ES-I3 (cell line): ENCODE results near the gene REV1.

ENCODE experiments used
- H3K36me3 ChIP-seq: 2 replicates; pipeline ENCODE4 v1.6.1; 2013; ENCODE audit warnings: mild to moderate bottlenecking, low read length, control low read depth, moderate library complexity; ENCODE audit not compliant: insufficient read depth
- H3K4me1 ChIP-seq: 2 replicates; pipeline ENCODE4 v1.6.1; 2013; ENCODE audit warnings: mild to moderate bottlenecking, control low read depth, low read length; ENCODE audit not compliant: insufficient read depth
- H3K9ac ChIP-seq: 2 replicates; pipeline ENCODE4 v1.6.1; 2013; ENCODE audit warnings: low read depth, mild to moderate bottlenecking, low read length, moderate library complexity
- H3K9me3 ChIP-seq: 2 replicates; pipeline ENCODE4 v1.6.1; 2013; ENCODE audit warnings: mild to moderate bottlenecking, low read length, moderate library complexity; ENCODE audit not compliant: control insufficient read depth, insufficient read depth

The REV1 gene

DNA sequence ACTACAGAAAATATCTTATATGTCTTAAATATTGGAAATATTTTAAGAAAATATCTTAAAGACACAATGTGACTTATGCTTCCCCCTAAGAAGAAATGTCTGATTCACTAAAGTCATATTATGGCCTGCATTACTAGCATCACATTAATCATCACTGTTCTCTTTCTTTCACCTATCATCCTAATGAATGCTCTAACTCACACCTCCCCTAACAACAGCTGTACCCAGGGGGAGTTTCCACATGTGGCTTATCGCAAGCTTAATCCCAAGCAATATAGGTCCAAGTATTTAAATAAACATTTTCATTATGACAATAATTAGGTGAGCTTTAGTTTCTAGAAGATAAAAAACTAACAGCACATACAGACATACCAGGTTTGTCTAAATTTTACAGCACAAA, 39.6 kb downstream of the REV1 start:
- Histone ChIP-seq H3K9ac (no peak overlapping the region), H3K36me3 (no peaks in the 10 kb centered on the region; the same call in none of the 2 replicates), H3K9me3 (no peaks in the 10 kb centered on the region), H3K4me1 (no peaks in the 10 kb centered on the region)

DNA sequence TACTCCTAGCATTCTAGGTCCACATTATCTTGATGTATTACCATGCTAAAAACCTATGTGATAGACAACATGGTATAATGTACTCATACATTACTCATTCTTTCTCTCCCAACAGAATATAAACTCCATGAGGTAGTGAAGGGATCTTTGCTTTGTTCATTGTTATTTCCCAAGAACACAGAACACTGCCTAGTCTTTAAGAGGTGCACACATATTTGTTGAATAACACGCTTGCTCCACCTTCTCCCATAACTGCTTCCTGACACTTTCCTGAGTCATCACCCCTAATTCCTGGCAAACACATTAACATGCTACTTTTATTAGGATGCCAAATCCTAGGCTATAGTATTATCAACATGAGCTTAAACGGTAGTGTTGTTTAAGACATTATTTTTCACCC, 41.3 kb downstream of the REV1 start:
- Histone ChIP-seq H3K9ac (no peak overlapping the region), H3K36me3 (no peaks in the 10 kb centered on the region; the same call in none of the 2 replicates), H3K9me3 (no peaks in the 10 kb centered on the region), H3K4me1 (no peaks in the 10 kb centered on the region)

DNA sequence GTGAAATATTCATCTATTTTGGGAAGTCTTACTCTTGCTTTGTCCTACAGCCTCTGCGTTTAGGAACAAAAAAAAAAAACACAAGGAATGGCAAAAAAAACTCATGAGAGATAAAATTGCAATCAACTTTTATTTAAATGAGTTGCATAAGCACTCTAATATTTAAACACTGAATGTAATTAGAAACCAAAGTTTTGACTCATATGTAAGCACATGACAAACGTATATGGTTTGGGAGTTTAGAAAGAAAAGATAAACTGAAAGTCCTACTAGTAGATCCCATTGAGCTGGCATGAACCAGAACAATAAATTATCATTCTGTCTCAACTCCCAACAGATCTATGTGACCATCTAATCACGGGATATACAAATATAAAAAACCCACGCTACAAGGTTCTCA, 44.8 kb downstream of the REV1 start:
- Histone ChIP-seq H3K36me3 (no peaks in the 10 kb centered on the region; the same call in 1 of the 2 replicates), H3K4me1 (peaks cover 8% of the 10 kb centered on the region)

DNA sequence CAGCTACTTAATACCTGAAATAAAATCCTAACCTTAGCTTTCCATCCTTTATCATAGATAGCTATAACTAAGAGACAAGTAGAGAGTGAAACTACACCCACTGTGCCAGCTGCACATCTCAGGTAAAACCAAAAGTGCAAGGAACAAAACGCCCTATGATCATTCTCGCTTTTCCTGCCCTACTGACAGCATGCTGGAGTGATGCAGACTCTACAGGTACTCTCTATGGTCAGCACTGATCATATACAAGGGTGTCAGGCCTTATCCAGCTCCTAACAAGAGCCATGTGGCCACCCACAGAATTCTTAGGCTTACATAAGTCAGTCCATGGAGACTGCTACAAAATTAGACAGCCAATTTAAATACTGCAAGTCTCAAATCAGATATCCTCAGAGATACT, 45.6 kb downstream of the REV1 start:
- H3K36me3 ChIP-seq = no peaks in the 10 kb centered on the region; the same call in 1 of the 2 replicates
- H3K9ac ChIP-seq = no peak overlapping the region
- no peaks in the 10 kb centered on the region for H3K9me3 ChIP-seq
- H3K4me1 ChIP-seq = peaks cover 14% of the 10 kb centered on the region

More for the DNA sequence above, 44.8 kb downstream of the REV1 start:
- Histone ChIP-seq H3K9me3 (no peaks in the 10 kb centered on the region), H3K9ac (no peak overlapping the region)

DNA sequence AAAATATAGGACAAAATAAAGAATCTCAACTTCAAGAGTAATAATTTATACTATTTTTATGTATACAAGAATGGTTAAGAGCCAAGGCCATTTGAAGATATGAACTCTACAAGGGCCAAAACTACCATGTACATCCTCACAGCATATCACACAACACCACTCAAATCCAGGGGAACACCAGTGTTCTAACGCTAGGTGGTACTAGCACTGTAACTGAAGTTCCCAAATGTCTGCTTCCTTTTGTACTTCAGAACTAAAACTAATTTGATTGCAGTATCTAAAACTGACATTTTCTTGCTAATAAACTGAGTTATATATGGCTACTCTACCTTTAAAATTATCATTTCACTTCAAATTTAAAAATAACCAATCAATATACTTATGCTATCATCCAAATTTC, 47.0 kb downstream of the REV1 start:
- H3K36me3 ChIP-seq = peaks cover 5% of the 10 kb centered on the region; the same call in 1 of the 2 replicates
- no peak overlapping the region for H3K9ac ChIP-seq
- H3K4me1 ChIP-seq = peaks cover 16% of the 10 kb centered on the region
- H3K9me3 ChIP-seq = no peaks in the 10 kb centered on the region

DNA sequence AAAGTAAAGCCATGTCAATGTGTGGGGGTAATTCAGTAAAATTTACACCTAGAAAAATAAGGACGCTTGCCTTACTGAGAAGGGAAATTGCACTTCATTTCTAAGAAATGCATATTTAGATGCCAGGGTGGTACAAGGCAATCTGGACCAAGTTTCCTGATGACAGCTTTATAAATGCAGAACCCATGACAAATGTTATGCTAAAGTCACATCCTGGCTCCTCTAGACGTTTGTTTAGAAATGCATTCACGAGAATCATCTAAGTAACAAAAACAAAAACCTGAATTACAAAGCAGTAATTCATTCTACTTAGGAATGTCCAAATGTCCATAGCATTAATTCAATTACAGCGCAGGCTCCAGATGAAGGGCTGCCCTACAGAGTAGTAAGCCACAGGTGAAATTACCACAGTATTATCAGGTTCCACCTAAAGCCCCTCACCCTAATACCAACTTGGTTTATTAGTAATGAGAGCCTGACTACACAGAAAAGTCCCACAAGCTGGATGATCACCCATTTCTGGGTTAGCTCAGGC, 49.8 kb downstream of the REV1 start:
- H3K36me3 ChIP-seq = peaks cover 5% of the 10 kb centered on the region; the same call in 1 of the 2 replicates
- peaks cover 16% of the 10 kb centered on the region for H3K4me1 ChIP-seq
- no peaks in the 10 kb centered on the region for H3K9me3 ChIP-seq
- no peak overlapping the region for H3K9ac ChIP-seq

DNA sequence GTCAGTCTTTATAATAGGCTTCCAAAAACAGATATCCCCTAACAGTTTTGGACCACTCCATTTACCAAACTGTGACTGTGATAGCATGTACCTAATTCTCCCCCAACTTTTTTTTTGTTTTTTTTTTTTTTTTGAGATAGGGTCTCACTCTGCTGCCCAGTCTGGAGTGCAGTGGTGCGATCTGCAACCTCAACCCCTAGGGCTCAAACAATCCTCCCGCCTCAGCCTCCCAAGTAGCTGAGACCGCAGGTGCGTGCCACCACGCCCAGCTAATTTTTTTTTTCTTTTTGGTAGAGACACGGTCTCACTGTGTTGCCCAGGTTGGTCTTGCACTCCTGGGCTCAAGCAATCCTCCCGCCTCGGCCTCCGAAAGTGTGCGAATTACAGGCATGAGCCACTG, 52.9 kb downstream of the REV1 start:
- Histone ChIP-seq H3K36me3 (peaks cover 5% of the 10 kb centered on the region; the same call in 1 of the 2 replicates), H3K4me1 (peaks cover 24% of the 10 kb centered on the region), H3K9me3 (no peaks in the 10 kb centered on the region), H3K9ac (no peak overlapping the region)

DNA sequence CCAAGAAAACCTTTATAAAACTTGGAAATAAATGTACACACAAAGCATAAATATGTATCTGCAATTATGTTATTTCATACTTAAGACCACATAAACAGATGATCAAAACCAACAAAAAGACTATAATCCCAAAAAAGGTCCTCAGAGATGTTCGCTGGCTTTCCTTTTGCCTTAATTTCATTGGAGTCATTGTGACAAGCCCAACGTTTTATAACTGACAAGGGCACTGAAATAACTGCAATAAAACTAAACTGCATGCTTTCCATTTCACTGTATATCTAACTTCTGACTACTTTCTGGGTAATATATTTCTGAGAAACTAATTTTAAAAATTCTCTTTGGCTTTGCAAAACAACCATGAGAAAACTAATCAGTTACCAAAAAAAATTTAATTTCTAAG, 56.5 kb downstream of the REV1 start:
- peaks cover 8% of the 10 kb centered on the region; the same call in 1 of the 2 replicates for H3K4me1 ChIP-seq
- H3K9me3 ChIP-seq = no peaks in the 10 kb centered on the region
- no peak overlapping the region for H3K9ac ChIP-seq
- H3K36me3 ChIP-seq = peaks cover 7% of the 10 kb centered on the region

DNA sequence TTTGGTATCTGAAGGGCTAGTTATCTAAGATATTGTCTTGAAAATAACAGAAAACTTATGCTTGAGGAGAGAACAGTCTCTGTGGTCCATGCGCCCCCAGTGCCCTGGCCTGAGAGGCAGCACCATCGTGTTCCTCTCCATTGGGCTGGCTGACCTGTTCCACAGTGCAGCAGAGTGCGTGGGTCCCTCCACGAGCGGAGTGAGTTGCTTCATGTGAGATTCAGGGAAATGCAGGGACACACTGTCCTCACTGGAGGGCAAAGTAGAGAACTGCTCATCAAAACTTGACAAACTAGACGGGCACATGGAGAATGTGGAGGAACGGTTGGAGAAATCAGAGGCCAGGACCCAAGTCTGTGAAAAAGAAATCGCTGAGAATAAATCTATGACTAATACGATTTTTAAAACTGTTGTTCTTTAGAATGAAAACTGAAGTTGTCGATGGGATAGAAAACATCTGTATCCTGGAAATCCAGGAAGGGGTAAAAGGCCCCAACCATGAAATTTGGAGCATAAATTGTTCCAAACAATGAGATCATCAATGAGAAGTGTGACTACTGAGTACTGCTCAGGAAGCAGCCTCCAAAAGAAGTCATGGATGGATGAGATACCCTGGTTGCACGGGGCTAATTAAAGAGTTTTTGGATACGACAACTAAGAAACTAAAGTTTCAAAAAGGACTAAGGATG, 58.1 kb downstream of the REV1 start:
- Histone ChIP-seq H3K36me3 (peaks cover 7% of the 10 kb centered on the region; the same call in 1 of the 2 replicates), H3K4me1 (peaks cover 8% of the 10 kb centered on the region; the same call in 1 of the 2 replicates), H3K9me3 (no peaks in the 10 kb centered on the region), H3K9ac (no peak overlapping the region)

DNA sequence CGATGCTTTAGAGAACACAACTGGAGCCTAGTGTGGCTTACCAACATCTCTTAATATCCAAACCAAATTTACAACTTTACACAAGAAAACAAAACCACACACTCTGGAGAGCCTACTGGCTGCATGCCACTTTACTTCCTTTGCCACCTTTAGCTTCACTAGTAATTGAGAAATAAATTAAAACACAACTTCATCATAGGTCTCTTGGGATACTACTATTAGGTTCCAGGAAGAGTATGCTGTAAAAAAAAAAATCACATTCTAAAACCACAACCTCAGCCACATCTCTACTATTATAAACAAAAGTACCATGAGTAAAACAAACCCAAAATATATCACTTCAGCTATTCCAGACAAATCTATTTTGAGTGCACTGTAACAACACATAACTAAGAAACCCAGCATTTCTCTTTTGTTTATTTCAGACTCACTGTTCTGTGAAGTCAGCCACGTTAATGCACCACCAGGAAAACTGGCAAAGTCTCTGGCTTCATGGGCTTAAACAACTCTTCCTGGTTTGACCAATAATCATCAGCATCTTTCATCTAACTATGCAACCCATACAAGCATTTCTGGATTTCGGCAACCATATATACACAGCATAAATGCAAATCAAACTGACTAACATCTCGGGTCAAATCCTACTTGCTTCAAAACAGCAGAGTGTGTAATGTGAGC, 59.1 kb downstream of the REV1 start:
- Histone ChIP-seq H3K9me3 (no peaks in the 10 kb centered on the region), H3K36me3 (peaks cover 7% of the 10 kb centered on the region; the same call in 1 of the 2 replicates), H3K4me1 (peaks cover 8% of the 10 kb centered on the region; the same call in 1 of the 2 replicates), H3K9ac (no peak overlapping the region)

DNA sequence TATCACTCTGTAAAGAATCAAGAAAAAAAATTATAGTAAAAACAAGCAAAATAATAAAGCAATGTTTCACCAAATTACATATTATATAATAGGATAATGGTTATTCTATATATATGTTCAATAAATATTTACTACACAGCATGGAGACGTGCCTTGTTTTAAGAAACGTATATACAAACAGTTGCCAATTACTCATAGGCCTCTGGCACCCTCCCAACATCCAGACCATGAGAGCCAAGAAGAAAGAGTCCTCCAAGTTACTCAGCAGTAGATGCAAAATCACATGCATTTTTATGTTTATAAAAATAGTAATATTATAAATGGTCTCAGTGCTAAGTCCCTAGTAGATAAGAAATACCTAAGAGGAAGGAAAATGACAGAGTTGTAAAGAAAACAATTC, 64.8 kb downstream of the REV1 start:
- no peaks in the 10 kb centered on the region for H3K4me1 ChIP-seq
- H3K9ac ChIP-seq = no peak overlapping the region
- no peaks in the 10 kb centered on the region for H3K9me3 ChIP-seq
- peaks cover 12% of the 10 kb centered on the region for H3K36me3 ChIP-seq

DNA sequence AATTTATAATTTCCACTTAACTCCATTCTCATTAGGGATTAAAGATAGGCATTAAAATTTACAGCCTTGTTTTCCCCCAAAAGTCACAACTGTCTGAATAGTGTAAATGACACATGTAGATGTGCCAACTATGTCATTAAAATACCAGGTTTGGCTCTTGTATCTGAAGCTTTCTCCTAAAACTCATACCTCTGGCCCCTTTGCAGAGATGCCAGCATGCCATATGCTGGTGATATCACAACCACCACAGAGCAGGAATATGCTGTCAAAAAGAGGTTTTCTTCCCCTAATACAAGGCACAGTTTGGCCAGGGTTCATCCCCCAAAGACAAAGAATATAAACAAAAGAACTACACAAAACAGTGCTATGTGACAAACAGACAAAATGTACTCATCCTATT, 65.4 kb downstream of the REV1 start:
- Histone ChIP-seq H3K4me1 (no peaks in the 10 kb centered on the region), H3K36me3 (peaks cover 17% of the 10 kb centered on the region), H3K9ac (no peak overlapping the region), H3K9me3 (no peaks in the 10 kb centered on the region)

DNA sequence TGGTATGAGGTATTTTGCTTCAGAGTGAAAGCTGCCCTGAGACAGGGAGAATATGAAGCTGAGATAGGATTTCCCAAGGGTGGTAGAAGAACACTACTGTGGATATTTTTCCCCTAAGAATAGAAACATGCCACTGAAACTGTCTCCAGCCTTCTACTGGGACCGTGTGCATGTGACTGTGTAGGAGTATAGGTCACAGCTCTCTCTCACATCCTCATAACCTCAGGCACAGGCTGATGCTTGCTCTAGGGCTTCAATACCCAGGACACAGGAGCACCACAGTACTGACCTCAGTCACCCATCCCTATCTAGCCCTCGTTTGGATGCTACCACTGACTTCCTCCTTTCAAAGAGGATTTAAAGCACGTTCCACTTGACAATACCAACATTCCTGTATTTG, 67.2 kb downstream of the REV1 start:
- H3K9me3 ChIP-seq = no peaks in the 10 kb centered on the region
- H3K4me1 ChIP-seq = no peaks in the 10 kb centered on the region
- H3K9ac ChIP-seq = no peak overlapping the region
- H3K36me3 ChIP-seq = peaks cover 24% of the 10 kb centered on the region

DNA sequence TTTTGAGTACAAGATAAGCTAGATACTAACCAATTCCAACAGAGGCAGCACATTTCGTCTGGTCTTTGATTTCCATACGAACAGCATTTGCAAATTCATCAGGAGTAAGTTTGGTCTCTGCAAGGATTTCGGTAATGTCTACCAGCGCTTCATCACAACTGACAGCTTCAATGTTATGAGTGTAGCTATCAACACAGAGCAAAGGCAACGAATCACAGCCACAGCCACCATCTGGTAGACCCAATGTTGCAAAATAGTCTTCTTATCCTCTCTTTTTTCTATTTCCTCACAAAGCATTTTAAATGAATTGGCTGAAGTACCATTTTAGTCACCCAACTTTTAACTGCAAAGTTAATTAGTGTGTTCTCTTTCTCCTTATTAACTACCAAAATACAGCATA, 68.3 kb downstream of the REV1 start:
- H3K9ac ChIP-seq = no peak overlapping the region
- H3K36me3 ChIP-seq = peaks cover 31% of the 10 kb centered on the region
- H3K4me1 ChIP-seq = no peaks in the 10 kb centered on the region
- H3K9me3 ChIP-seq = no peaks in the 10 kb centered on the region
